WTC11 (cell line): ENCODE data around the gene NECTIN3.

ENCODE experiments used
- ATF3 ChIP-seq: sonication (generic); formaldehyde crosslinking; conservative IDR thresholded peaks from 2 replicates; pipeline ENCODE4 v1.8.1; 2022; ENCODE audit warnings: mild to moderate bottlenecking, missing genetic modification reagents
- CTCF ChIP-seq: fragments of 200-600 bp; IDR thresholded peaks from 2 replicates; pipeline ENCODE4 v1.8.0; 2022; ENCODE audit warnings: antibody characterized with exemption
- MXD4 ChIP-seq: fragments of 250-450 bp; sonication (Bioruptor Pico); IDR thresholded peaks from 2 replicates; pipeline ENCODE4 v1.8.0; 2021; ENCODE audit warnings: mild to moderate bottlenecking, moderate library complexity, borderline replicate concordance
- NR2C2 ChIP-seq: sonication (generic); formaldehyde crosslinking; IDR thresholded peaks from 2 replicates; pipeline ENCODE4 v1.8.0; 2022; ENCODE audit warnings: mild to moderate bottlenecking, missing genetic modification reagents
- NR3C1 ChIP-seq: sonication (generic); formaldehyde crosslinking; conservative IDR thresholded peaks from 2 replicates; pipeline ENCODE4 v1.8.1; 2023; ENCODE audit warnings: low read depth, mild to moderate bottlenecking, missing genetic modification reagents
- USF2 ChIP-seq: sonication (generic); formaldehyde crosslinking; IDR thresholded peaks from 2 replicates; pipeline ENCODE4 v1.8.1; 2023; ENCODE audit warnings: mild to moderate bottlenecking, missing genetic modification reagents, moderate library complexity
- ZNF138 ChIP-seq: sonication (generic); formaldehyde crosslinking; conservative IDR thresholded peaks from 2 replicates; pipeline ENCODE4 v1.8.1; 2022; ENCODE audit warnings: mild to moderate bottlenecking, moderate library complexity, missing genetic modification reagents
- ZNF423 ChIP-seq: fragments of 250-450 bp; sonication (Bioruptor Pico); IDR thresholded peaks from 2 replicates; pipeline ENCODE4 v2.1.2; 2022; ENCODE audit warnings: mild to moderate bottlenecking, moderate library complexity

GRCh38 chr3:111032677-111033076 is 38.9 kb upstream of the NECTIN3 start:
- TF ChIP-seq ZNF423 (CRISPR knock-in tag) (no peak), CTCF (no peak), ZNF138 (CRISPR knock-in tag) (no peak), NR3C1 (no peak), NR2C2 (CRISPR knock-in tag) (no peak), USF2 (CRISPR knock-in tag) (no peak), ATF3 (CRISPR knock-in tag) (no peak), MXD4 (CRISPR knock-in tag) (no peak)
